GM18498 (cell line): ENCODE data around the gene DLX6.
"Not testable (repeated sequence)": the region's sequence is repeated elsewhere in the genome, so short reads cannot be mapped to it uniquely, and the experiment has no call there.

Experiments
- ATAC-seq: cut with Tn5 transposase; IDR thresholded peaks from one replicate; pipeline ENCODE4 v1.9.1; 2021; ENCODE audit warnings: mild to moderate bottlenecking, moderate library complexity; ENCODE audit not compliant: unreplicated experiment

The DLX6 gene

DNA sequence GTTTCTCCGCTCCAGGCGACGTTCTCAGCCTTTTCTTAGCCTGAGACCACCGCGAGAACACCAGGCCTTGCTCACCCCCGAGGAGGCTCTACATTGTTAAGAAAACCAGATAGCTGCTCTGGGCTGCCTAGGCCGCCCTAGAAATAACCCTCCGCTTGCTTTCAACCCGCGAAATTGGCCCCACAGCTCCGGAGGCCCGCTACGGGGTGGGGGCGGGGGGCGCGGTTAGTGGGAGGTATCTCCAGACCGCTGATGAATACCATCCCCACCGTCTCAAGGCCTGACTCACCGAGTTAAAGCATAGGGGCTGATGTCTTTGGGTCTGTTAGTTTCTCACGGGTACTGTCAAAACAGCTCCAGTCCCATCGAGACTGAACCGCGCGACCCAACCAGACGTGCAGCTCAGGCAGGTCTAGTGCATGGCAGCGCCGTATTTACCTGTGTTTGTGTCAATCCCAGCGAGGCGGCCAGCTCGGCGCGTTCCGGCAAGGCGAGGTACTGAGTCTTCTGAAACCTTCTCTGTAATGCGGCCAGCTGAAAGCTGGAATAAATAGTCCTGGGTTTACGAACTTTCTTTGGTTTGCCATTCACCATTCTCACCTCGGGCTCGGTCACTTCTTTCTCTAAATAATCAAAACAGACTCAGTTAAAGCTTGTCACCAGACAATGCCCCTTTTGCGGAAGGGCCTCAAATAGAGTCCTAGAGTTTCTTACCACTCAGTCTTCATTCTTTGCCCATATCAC is 16.6 kb downstream of the DLX6 start:
- no peak for ATAC-seq

DNA sequence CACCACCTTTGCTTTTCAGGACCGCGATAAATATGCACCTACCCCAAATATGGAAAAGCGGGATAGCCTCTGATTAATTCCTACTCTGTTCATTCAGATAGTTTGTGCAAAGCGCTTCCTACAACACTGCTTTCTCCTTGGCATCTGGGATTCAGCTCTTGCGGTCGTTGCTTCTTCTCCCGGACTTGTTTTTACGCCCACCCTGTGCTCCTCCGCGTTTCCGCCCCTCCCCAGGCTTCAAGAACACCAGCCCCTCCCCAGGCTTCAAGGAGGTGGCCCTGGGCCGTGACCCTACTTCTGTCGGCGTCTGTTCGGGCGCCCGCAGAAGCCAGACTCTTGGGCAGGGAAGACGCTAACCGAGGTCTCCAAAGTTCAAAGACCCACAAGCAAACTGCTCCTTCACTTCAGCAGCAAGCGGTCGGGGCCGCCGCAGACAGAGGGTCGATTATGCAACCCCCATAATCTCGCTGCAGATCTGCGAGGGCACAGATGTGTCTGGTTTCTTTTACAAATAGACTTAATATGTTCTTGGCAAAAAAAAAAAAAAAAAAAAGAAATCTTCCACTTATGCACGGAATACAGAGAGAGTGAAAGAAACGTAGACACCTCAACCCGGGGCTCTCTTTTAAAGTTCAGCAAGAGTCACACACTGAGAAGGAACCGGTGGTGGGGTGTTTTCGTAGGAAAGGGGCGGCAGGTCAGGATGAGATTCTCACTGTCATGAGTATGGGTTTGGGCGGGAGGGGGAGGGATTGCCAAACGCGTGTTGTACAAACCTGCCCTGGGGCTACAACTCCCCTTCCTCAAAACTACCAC is 17.3 kb downstream of the DLX6 start:
- no peak for ATAC-seq

DNA sequence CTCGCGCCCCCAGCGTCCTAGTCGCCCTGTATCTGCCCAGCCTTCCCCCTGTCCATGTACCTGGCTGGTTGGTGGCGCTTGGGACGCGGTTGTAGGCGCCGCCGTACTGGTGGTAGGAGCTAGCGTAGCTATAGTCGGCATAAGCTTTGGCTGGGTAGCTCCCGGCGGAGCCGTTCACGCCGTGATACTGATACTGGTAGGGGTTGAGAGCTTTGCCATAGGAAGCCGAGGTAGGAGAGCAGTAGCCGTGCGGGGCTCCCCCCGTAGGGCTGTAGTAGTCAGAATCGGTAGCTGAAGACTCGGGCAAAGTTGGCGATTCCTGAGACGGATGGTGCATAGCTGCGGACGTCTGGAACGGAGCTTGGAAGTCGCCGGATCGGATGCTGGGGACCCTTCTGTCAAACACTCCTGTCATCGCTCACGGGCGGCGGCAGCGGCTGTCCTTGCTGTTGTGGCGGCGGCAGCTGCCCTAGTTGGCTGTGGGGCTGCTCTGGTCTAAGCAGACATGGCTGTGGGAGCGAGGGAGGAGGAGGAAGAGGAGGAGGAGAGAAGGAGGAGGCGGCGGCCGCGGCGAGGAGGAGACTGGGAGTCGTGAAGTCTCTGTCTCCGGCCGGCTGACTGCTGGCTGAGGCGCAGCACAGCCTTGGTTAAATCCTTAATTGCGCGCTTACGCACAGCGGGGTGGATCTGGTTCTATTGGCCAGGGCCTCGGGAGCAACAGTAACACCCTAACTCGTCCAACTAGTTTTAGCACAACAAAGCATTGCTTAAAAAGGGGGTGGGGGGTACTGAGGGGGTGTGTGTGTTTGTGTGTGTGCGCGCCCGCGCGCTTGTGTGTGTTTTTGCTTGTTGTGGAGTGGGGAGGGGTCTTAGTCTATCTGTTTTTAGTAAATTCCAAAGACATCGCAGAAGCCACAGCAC is 19.1 kb downstream of the DLX6 start, which contains the start of gene DLX5:
Gene DLX5, minus strand, starts transcription at position 623 of the 921 bp plus-strand sequence. Its CDS starts 208 bp downstream, at position 415.
- ATAC-seq = no peak

DNA sequence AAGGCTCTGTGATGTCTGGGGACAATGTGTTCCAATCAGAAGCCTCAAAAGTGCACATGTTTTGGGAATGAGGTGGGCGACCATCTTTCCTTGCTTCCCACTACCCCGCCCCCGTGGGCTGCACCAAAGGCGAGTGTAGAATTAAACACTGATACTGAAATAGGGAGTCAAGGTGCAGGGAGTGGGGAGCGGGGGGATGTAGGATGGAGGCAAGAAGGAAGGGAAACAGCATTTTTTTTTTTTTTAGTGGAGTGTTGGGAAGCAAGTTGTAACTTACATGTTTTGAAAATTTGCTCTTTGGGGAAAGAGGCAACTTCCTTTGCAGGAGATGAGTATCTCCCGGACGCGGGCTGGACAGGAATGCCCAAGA is 19.8 kb downstream of the DLX6 start:
- no peak for ATAC-seq

DNA sequence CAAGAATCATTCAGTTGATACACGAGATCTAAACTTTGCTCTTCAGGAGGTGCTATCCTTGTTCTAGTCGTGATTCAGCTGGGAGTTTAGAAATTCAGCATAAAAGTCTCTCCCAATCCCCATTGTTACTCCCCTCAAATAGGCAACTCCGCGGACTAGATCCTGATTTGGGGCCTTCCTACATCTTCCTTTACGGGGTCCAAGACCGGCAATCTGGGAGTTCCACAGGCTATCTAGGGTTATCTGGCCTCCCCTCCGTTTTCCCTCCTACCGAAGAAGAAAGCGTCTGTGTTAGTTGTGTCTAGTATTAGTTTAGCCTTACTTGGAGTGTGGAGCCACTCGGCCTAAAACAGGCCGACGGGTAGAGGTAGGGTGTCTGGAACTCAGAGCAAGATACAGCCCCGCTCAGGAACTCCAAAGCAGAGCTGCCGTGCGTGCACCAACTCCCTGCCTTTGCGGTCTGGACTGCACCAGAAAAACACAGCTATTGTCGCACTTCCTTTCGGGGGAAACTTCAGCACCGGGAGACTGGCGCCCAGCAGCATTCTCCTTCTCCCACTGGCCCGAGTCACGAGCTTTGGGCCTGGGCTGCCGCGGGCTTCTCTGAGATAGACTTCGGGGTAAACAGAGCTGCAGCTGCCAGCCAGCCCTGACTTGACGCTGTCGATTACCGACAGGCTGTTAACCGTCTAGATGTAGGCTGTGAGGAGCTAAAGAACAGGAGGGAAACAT is 20.8 kb downstream of the DLX6 start:
- no peak for ATAC-seq

DNA sequence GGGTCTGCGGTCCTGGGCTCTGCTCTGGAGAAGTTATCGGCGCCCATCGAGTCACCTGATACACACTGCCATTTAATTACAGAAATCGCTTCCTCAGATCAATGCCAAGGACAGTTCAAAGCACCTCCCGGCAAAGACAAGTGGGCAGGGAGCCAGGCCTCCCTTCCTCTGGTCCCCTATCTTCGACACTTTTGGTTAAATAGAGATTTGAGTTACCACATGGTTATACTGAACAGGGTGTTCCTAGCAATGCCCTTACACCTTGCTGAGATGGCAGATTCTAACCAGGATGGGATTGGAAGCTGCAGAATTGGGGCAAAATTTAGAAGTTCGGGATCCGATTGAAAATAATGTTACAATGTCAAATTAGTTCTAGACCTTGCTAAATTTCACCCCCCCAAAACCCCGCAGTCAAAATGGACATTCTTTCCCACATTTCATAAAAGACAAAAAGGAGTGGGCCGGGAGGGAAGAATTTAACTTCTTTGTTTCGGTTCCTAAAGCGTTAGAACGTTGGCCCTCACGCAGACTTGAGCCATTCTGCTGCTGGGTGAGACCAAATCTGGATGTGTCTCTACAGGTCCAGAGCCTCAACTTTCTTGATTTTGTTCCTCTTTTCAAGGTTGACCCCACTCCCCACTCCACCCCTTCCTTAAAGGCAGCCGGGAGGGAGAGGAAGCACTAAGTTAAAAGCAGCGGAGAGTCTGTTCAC is 21.5 kb downstream of the DLX6 start:
- ATAC-seq = peak; percentile 26

DNA sequence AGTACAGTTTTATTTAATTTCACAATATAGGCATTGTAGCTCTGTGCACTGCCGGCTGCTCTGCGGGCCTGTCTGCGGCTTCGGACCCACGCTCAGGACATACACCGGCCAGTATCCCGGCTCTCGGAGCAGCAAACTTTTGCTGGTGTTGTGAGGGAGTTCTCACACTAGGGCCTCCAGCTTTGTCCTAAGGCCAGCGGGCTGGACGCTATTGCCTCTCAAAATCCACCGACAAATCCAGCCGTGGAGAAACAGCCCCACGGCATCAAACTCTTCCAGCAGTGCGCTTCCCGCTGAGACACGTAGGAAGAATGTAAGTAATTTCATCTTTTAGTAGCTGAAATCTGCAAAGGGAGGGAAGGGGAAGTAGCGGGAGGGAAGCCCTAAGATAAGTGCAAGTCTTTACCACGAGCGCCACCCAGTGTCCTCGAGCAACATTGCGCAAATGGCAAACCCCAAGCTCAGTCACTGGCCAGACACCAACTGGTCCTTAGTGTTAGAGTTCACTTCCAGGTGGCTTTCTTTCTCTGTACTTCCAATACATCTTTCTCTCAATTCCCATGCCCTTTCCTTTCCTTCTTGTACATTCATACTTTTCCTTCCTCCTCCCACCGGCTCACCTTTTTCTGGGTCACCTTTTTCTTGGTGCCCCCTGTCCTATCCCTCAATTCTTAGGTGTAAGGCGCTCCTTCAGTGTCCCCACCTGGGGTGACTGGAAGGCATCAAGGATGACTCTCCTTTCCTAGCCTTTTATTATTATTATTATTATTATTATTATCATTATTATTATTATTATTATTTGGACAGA is 22.3 kb downstream of the DLX6 start:
- ATAC-seq = peak; percentile 89

DNA sequence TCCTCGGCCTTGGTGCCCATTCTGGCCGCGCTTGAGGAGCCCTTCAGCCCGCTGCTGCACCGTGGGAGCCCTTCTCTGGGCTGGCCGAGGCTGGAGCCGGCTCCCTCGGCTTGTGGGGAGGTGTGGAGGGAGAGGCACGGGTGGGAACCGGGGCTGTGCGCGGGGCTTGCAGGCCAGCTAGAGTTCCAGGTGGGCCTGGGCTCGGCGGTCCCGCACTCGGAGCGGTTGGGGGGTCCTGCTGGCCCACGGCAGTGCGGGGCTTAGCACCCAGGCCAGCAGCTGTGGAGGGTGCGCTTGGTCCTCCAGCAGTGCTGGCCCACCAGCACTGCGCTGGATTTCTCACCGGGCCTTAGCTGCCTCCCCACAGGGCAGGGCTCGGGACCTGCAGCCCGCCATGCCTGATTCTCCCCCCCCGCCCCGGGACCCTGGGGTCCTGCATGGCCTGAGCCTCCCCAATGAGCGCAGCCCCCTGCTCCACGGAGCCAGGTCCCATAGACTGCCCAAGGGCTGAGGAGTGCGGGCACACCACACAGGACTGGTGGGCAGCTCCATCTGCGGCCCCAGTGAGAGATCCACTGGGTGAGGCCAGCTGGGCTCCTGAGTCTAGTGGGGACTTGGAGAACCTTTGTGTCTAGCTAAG is 29.0 kb downstream of the DLX6 start:
- not testable (repeated sequence) for ATAC-seq

DNA sequence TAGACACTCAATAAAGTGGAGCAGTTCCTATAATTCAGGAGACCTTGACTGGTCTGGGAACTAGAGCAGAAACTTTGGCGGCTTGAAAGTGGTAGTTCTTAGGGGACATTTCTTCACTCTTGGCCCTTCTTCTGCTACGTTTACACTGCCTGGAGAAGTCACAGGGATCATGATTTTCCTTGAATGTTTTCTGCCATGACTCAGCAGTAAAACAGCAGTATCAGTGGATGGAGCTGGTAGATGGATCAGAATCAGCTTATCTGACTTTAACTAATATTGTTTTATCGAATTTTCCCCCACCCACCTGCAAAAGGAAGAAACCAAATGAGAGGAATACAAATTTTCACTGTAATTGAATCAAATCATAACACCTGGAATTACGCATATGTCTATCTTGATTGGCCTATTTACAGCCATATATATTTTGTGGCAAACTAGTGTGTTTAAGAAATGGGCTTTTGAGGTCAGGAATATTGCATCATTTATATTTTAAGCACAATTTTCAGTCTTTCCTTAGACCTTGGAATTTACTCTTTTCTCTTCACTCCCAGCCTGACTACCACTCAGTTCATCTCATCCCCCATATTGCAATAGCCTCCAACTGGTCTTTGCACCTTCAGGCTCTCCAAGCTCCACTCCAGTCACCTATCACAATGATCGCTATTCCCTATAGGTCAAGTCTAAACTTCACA is 34.2 kb downstream of the DLX6 start:
- ATAC-seq = no peak

DNA sequence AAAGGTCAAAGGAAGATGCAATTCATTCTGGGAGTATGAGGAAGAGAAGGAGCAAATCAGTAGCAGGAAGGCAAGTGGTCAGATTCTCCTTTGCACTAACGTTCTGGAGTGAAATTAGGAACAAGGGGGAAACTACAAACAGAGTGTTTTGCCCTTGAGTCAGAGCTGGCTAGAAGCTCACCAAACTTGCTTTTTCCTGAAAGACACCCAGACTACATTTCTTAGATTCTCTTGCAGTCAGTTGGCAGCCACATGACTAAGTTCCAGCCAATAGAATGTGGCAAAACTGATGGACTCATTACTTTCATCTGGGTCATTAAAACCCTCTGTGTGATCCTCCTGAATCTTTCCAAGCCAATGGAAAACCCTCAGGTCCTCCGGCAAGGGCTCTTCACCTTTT is 37.9 kb downstream of the DLX6 start:
- no peak for ATAC-seq
